ENCODE measurements around the gene HTR5A. TPM values are rescaled to one million over a fixed set of nuclear protein-coding genes. Genes with fewer than 3 reads are reported as not detected.

The HTR5A gene
- polyA plus RNA-seq, 1 of the 3 experiments (the other 2 are of a cell fraction): not detected

DNA sequence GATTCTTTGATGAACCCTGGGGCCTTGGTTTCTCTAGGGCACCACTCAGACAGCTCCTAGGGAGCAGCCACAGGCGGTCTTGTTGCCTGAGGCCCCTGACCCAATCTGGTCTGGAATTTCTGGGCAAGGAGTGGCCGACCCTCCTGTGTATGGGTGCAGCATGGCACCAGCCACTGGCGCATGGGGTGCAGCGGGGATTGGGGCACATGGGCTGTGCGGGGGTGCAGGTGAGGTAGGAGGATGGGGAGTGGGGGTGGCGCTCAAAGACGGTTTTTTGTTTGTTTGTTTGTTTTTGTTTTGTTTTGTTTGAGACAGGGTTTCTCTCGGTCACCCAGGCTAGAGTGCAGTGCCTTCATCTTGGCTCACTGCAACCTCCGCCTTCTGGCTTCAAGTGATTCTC lies 62.3 kb downstream of the HTR5A start:
- no peak for TF ChIP-seq TAF1 (IDR thresholded peaks at IDR 0.05; ENCODE audit: borderline replicate concordance, low read depth, low read length)
- TF ChIP-seq, protein P1, sequence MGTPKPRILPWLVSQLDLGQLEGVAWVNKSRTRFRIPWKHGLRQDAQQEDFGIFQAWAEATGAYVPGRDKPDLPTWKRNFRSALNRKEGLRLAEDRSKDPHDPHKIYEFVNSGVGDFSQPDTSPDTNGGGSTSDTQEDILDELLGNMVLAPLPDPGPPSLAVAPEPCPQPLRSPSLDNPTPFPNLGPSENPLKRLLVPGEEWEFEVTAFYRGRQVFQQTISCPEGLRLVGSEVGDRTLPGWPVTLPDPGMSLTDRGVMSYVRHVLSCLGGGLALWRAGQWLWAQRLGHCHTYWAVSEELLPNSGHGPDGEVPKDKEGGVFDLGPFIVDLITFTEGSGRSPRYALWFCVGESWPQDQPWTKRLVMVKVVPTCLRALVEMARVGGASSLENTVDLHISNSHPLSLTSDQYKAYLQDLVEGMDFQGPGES (IDR thresholded peaks at IDR 0.05; ENCODE audit: low read depth, low read length): no peak
- TF ChIP-seq, protein P2, sequence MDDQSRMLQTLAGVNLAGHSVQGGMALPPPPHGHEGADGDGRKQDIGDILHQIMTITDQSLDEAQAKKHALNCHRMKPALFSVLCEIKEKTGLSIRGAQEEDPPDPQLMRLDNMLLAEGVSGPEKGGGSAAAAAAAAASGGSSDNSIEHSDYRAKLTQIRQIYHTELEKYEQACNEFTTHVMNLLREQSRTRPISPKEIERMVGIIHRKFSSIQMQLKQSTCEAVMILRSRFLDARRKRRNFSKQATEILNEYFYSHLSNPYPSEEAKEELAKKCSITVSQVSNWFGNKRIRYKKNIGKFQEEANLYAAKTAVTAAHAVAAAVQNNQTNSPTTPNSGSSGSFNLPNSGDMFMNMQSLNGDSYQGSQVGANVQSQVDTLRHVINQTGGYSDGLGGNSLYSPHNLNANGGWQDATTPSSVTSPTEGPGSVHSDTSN (IDR thresholded peaks at IDR 0.05): no peak
- TF ChIP-seq CHD2 (IDR thresholded peaks at IDR 0.05; ENCODE audit: low read length, partially characterized antibody): no peak
- no peak for TF ChIP-seq ELF1 (IDR thresholded peaks at IDR 0.05)
- TF ChIP-seq NFIC (IDR thresholded peaks at IDR 0.05; ENCODE audit: borderline replicate concordance): no peak
- TF ChIP-seq NRF1 (IDR thresholded peaks at IDR 0.05; ENCODE audit: low read depth, low read length): no peak
- TF ChIP-seq, protein P3, sequence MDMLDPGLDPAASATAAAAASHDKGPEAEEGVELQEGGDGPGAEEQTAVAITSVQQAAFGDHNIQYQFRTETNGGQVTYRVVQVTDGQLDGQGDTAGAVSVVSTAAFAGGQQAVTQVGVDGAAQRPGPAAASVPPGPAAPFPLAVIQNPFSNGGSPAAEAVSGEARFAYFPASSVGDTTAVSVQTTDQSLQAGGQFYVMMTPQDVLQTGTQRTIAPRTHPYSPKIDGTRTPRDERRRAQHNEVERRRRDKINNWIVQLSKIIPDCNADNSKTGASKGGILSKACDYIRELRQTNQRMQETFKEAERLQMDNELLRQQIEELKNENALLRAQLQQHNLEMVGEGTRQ (IDR thresholded peaks at IDR 0.05; ENCODE audit: borderline replicate concordance, low read depth, low read length): no peak
- no peak for TF ChIP-seq FOXJ3 (CRISPR knock-in tag; IDR thresholded peaks at IDR 0.05)
- no peak for TF ChIP-seq ZBTB33 (IDR thresholded peaks at IDR 0.05; ENCODE audit: borderline replicate concordance, low read depth)
- no peak for TF ChIP-seq EZH2phosphoT487 (IDR thresholded peaks at IDR 0.05; ENCODE audit: borderline replicate concordance, low read depth)
- no peak for TF ChIP-seq MXI1 (IDR thresholded peaks at IDR 0.05; ENCODE audit: low read depth, low read length)
- no peak for TF ChIP-seq SMC3 (IDR thresholded peaks at IDR 0.05; ENCODE audit: low read depth, low read length)
- no peak for TF ChIP-seq JUND (IDR thresholded peaks at IDR 0.05)
- TF ChIP-seq MEF2A (IDR thresholded peaks at IDR 0.05; ENCODE audit: borderline replicate concordance, low read depth): no peak
- TF ChIP-seq USF1 (IDR thresholded peaks at IDR 0.05; ENCODE audit: borderline replicate concordance, low read depth): no peak
- no peak for TF ChIP-seq POLR2AphosphoS5 (IDR thresholded peaks at IDR 0.05; ENCODE audit: low read depth, low read length)
- TF ChIP-seq YY1 (IDR thresholded peaks at IDR 0.05; ENCODE audit: low read depth): no peak
- no peaks in the 10 kb centered on the region for H3K9me3 ChIP-seq
- H3K27me3 ChIP-seq (ENCODE audit: insufficient read depth): 0 out of 2 replicates have a peak, but pooled peaks cover 8% of the 10 kb centered on the region
- H3K4me3 ChIP-seq (ENCODE audit: low read depth in 2 of 2, low read length in 1 of 2): no peak overlapping the region
- no peaks in the 10 kb centered on the region for H3F3A ChIP-seq (replicated peaks; ENCODE audit: insufficient read depth)
- H4K20me1 ChIP-seq (ENCODE audit: insufficient read depth): no peaks in the 10 kb centered on the region
- H3K36me3 ChIP-seq (replicated peaks in 1 of 2; ENCODE audit: control insufficient read depth in 1 of 2, insufficient read depth in 2 of 2, low read length in 1 of 2): no peaks in the 10 kb centered on the region
- no peaks in the 10 kb centered on the region for H3K4me1 ChIP-seq (ENCODE audit: control insufficient read depth in 1 of 2, insufficient read depth in 2 of 2, low read depth in 1 of 2, low read length in 1 of 2)
- no peak overlapping the region for H3K9ac ChIP-seq
- no peaks in the 10 kb centered on the region for H3K9me2 ChIP-seq
- ChIA-PET CTCF (interaction anchor here (1.3 kb wide), 2 partner anchors 45 to 247 kb away, joined by 3 read pairs; no protein-coding TSS in a partner anchor), POLR2A (no interaction called here)
- 11% methylated on average over 9 of the region's 9 CpGs for WGBS (ENCODE audit: low lambda C conversion rate)
- no peak for DNase-seq
- H3K4me2 ChIP-seq: no peak overlapping the region
- H3K27ac ChIP-seq (ENCODE audit: low read depth in 2 of 2, low read length in 1 of 2): no peak overlapping the region
- H3K79me2 ChIP-seq (ENCODE audit: insufficient read depth): no peaks in the 10 kb centered on the region
- no peak overlapping the region for H2AFZ ChIP-seq (ENCODE audit: low read depth)

Measured in SK-N-SH (cell line).